ENCODE results near the gene CALR3. TPM values are rescaled to one million over a fixed set of nuclear protein-coding genes. Genes with fewer than 3 reads are reported as not detected.
A peak's percentile ranks its signal among the peaks of the same experiment; 100 is the strongest.
"Not testable (repeated sequence)": the region's sequence is repeated elsewhere in the genome, so short reads cannot be mapped to it uniquely, and the experiment has no call there.

Gene CALR3
- total RNA-seq, 4 donors from 2014 or later = not detected

DNA sequence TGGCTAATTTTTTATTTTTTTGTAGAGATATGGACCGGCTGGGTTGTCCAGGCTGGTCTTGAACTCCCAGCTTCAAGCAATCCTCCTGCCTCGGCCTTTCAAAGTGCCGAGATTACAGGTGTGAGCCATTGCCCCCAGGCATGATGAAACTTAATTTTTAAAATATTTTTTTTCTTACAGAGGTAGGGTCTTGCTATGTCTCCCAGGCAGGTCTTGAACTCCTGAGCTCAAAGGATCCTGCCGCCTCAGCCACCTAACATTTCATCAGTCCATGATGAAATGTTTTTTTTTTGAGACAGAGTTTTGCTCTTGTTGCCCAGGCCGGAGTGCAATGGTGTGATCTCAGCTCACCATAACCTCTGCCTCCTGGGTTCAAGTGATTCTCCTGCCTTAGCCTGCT is 12.6 kb upstream of the CALR3 start:
- Histone ChIP-seq H3K9me3 (no peaks in the 10 kb centered on the region), H3K27me3 (no peaks in the 10 kb centered on the region), H3K4me3 (no peak overlapping the region), H3K27ac (peak overlapping the region in 3 of 4 donors; percentile 71 to 83 (median 83)), H3K4me1 (peaks cover 0 to 24% (median 8%) of the 10 kb centered on the region in 4 donors), H3K36me3 (peaks cover 0 to 69% (median 2%) of the 10 kb centered on the region in 3 donors)
- WGBS, 2 donors = 94 to 96% methylated on average over 5 of the region's 5 CpGs
- no peak for DNase-seq (ENCODE audit: low spot score in 2 of 2)
- TF ChIP-seq CTCF (IDR thresholded peaks at IDR 0.05) = no peak
- TF ChIP-seq EP300 (IDR thresholded peaks at IDR 0.05) = no peak
- no peak for TF ChIP-seq POLR2A (IDR thresholded peaks at IDR 0.05)

GRCh38 chr19:16506961-16507360 is 11.0 kb upstream of the CALR3 start:
- Histone ChIP-seq H3K27ac (peak overlapping the region in 2 of 4 donors; percentile 38 to 83), H3K36me3 (peaks cover 0 to 71% (median 2%) of the 10 kb centered on the region in 3 donors), H3K27me3 (no peaks in the 10 kb centered on the region), H3K4me1 (peaks cover 0 to 24% (median 8%) of the 10 kb centered on the region in 4 donors), H3K9me3 (no peaks in the 10 kb centered on the region), H3K4me3 (no peak overlapping the region)
- DNase-seq (ENCODE audit: low spot score in 2 of 2) = no peak
- TF ChIP-seq EP300 (IDR thresholded peaks at IDR 0.05) = no peak
- no peak for TF ChIP-seq CTCF (IDR thresholded peaks at IDR 0.05)
- TF ChIP-seq POLR2A (IDR thresholded peaks at IDR 0.05) = no peak
- 73 to 81% methylated on average over 6 of the region's 6 CpGs for WGBS, 2 donors

DNA sequence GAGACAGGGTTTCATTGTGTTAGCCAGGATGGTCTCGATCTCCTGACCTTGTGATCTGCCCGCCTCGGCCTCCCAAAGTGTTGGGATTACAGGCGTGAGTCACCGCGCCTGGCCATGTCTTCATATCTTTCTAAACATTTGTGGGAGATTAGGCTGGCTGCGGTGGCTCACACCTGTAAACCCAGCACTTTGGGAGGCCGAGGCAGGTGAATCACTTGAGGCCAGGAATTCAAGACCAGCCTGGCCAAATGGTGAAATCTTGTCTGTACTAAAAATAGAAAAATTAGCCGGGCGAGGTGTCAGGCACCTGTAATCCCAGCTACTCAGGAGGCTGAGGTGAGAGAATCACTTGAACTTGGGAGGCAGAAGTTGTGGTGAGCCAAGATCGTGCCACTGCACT is 10.2 kb upstream of the CALR3 start:
- 92 to 97% methylated on average over 11 of the region's 11 CpGs for WGBS, 2 donors
- peaks cover 0 to 75% (median 2%) of the 10 kb centered on the region in 3 donors for H3K36me3 ChIP-seq
- not testable (repeated sequence) for DNase-seq (ENCODE audit: low spot score in 2 of 2)

DNA sequence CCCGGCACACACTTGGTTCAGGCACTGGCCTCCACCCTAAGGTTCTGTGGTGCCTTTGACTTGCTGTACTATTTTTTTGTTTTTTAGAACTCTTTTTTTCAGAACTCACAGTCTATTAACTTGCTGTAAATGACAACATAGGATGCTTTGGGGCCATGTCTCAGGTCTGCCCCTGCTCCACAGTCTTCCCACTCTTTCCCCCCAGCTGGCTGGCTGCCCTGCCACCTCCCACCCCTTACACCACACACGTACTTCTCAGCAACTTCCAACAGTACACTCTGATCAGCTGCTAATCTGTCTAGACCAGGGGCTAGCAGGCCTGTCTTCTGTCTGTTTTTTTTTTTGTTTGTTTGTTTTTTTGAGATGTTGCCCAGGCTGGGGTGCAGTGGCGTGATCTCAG is 8.3 kb upstream of the CALR3 start:
- DNase-seq (ENCODE audit: low spot score in 2 of 2) = no peak
- no peak overlapping the region for H3K4me3 ChIP-seq
- H3K9me3 ChIP-seq = no peaks in the 10 kb centered on the region
- peak overlapping the region in 1 of 4 donors; percentile 22 for H3K27ac ChIP-seq
- peaks cover 0 to 8% (median 0%) of the 10 kb centered on the region in 4 donors for H3K4me1 ChIP-seq
- no peak for TF ChIP-seq CTCF (IDR thresholded peaks at IDR 0.05)
- TF ChIP-seq POLR2A (IDR thresholded peaks at IDR 0.05) = no peak
- no peak for TF ChIP-seq EP300 (IDR thresholded peaks at IDR 0.05)
- 78 to 80% methylated on average over 3 of the region's 3 CpGs for WGBS, 2 donors
- no peaks in the 10 kb centered on the region for H3K27me3 ChIP-seq
- H3K36me3 ChIP-seq = peaks cover 0 to 78% (median 2%) of the 10 kb centered on the region in 3 donors

More for the DNA sequence above, 10.2 kb upstream of the CALR3 start:
- not testable (repeated sequence) for H3K9me3 ChIP-seq, H3K4me3 ChIP-seq, H3K27me3 ChIP-seq
- Histone ChIP-seq H3K27ac (peak overlapping the region in 1 of 4 donors; percentile 38), H3K4me1 (peaks cover 0 to 24% (median 8%) of the 10 kb centered on the region in 4 donors)

- Histone ChIP-seq H3K4me1 (peaks cover 0 to 16% (median 4%) of the 10 kb centered on the region in 4 donors), H3K27me3 (no peaks in the 10 kb centered on the region), H3K4me3 (no peak overlapping the region), H3K36me3 (peaks cover 0 to 29% (median 0%) of the 10 kb centered on the region in 3 donors), H3K9me3 (no peaks in the 10 kb centered on the region), H3K27ac (no peak overlapping the region)
- no peak for DNase-seq (ENCODE audit: low spot score in 2 of 2)
- WGBS, 2 donors = 88 to 96% methylated on average over 6 of the region's 6 CpGs
- TF ChIP-seq POLR2A (IDR thresholded peaks at IDR 0.05) = no peak
- no peak for TF ChIP-seq EP300 (IDR thresholded peaks at IDR 0.05)
- TF ChIP-seq CTCF (IDR thresholded peaks at IDR 0.05) = no peak
Measured at GRCh38 chr19:16497837-16498236, 1.9 kb upstream of the CALR3 start.
